Activated B cell treated with CpG ODN at 0.5 μM for 24 hours (primary cell): ENCODE measurements around the gene PROM1. TPM values are rescaled to one million over a fixed set of nuclear protein-coding genes. Genes with fewer than 3 reads are reported as not detected.

ENCODE experiments used
- ATAC-seq: fragments of 200-7000 bp; cut with Tn5 transposase; one replicate; pipeline ENCODE4 v1.10.0; 2021; ENCODE audit warnings: low read depth, mild to moderate bottlenecking, moderate library complexity
- CTCF ChIA-PET: fragments of 350-600 bp; sonication (Branson Sonifier 250); formaldehyde crosslinking; loops from one replicate; lab custom pipeline; 2021; ENCODE audit warnings: antibody characterized with exemption; lab: Charles Lee
- POLR2A ChIA-PET: fragments of 350-600 bp; sonication (Branson Sonifier 250); formaldehyde crosslinking; loops from one replicate; lab custom pipeline; 2021; ENCODE audit warnings: antibody characterized with exemption; lab: Charles Lee
- DNase-seq: peaks from one replicate; pipeline ENCODE4 v3.0.0; 2022
- H3K27ac Mint-ChIP-seq: one replicate; pipeline ENCODE4 v1.8.0; 2020; ENCODE audit warnings: mixed read lengths
- H3K27me3 Mint-ChIP-seq: one replicate; pipeline ENCODE4 v1.8.0; 2021; ENCODE audit warnings: mixed read lengths
- H3K36me3 Mint-ChIP-seq: one replicate; pipeline ENCODE4 v1.8.0; 2021; ENCODE audit warnings: low read depth, mixed read lengths
- H3K4me1 Mint-ChIP-seq: one replicate; pipeline ENCODE4 v1.8.0; 2021; ENCODE audit warnings: mixed read lengths
- H3K4me3 Mint-ChIP-seq: one replicate; pipeline ENCODE4 v1.8.0; 2020; ENCODE audit warnings: mild to moderate bottlenecking, mixed read lengths
- H3K9me3 Mint-ChIP-seq: one replicate; pipeline ENCODE4 v1.8.0; 2020; ENCODE audit warnings: mixed read lengths
- intact Hi-C: fragments of 100-400 bp; cut with micrococcal nuclease; formaldehyde crosslinking; loops from one replicate; pipeline ENCODE4 v1.15.1; 2024
- total RNA-seq: library from RNA; stranded (reverse); gene quantifications from 2 replicates; pipeline ENCODE4 v1.2.3, GENCODE V29; 2022
- TF ChIP-seq, protein P1 (sequence below): fragments of 200-600 bp; IDR thresholded peaks from one replicate; pipeline ENCODE4 v1.8.0; 2022; ENCODE audit warnings: antibody characterized with exemption, mild to moderate bottlenecking

PROM1 gene
- total RNA-seq, 1 donor from 2014 or later: not detected

DNA sequence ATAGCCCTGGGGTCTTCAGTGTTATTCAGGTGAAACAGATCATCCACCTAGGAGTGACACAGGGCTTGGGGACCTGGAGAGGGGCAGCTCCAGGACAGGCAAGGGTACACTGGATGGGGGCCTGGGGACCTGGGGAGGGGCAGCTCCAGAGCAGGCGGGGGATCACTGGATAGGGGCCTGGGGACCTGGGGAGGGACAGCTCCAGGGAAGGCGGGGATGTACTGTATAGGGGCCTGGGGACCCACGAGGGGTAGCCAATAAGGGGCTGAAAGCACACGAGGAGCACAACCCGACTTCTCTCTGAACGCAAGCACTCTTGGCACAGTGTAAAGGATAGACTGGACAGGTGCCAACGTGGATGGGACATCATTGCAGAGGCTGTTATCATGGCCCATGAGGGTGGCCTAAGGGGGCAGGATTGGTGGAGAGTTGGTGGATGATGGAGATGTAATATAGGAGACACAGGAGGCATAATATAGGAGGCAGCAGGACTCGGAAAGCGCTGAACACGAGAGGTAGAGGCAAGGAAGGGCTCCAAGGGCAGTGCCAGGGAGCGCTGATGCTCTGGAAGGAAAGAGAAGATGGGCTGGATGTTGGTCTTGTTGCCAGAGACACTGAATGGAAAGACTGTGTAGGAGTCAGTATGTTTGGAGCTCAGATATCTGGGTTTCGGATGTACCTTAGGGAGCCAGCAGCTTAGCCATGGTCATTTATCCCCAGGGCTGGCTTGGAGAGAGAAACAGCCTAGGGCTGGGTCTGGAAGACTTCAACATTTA, 82.9 kb downstream of the PROM1 start:
- DNase-seq (no peak), ATAC-seq (no peak)
- TF ChIP-seq, protein P1, sequence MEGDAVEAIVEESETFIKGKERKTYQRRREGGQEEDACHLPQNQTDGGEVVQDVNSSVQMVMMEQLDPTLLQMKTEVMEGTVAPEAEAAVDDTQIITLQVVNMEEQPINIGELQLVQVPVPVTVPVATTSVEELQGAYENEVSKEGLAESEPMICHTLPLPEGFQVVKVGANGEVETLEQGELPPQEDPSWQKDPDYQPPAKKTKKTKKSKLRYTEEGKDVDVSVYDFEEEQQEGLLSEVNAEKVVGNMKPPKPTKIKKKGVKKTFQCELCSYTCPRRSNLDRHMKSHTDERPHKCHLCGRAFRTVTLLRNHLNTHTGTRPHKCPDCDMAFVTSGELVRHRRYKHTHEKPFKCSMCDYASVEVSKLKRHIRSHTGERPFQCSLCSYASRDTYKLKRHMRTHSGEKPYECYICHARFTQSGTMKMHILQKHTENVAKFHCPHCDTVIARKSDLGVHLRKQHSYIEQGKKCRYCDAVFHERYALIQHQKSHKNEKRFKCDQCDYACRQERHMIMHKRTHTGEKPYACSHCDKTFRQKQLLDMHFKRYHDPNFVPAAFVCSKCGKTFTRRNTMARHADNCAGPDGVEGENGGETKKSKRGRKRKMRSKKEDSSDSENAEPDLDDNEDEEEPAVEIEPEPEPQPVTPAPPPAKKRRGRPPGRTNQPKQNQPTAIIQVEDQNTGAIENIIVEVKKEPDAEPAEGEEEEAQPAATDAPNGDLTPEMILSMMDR: no peak
- ChIA-PET POLR2A (no interaction called here), CTCF (interaction anchor here (0.6 to 6.4 kb wide), 10 partner anchors 8 to 272 kb away, joined by 3 to 53 read pairs (median 6); partner anchors contain the start of gene FGFBP2)
- intact Hi-C loops: loop anchor here (1.0 to 5.0 kb wide), 6 partner anchors 38 to 762 kb away; partner anchors contain the start of gene FGFBP2
- no peaks in the 10 kb centered on the region for H3K36me3 Mint-ChIP-seq
- no peaks in the 10 kb centered on the region for H3K27me3 Mint-ChIP-seq
- no peaks in the 10 kb centered on the region for H3K9me3 Mint-ChIP-seq
- H3K27ac Mint-ChIP-seq: no peak overlapping the region
- no peak overlapping the region for H3K4me3 Mint-ChIP-seq
- no peaks in the 10 kb centered on the region for H3K4me1 Mint-ChIP-seq

GRCh38 chr4:15996773-15997172, 87.0 kb downstream of the PROM1 start:
- TF ChIP-seq, protein P1: no peak
- H3K36me3 Mint-ChIP-seq: no peaks in the 10 kb centered on the region
- peaks cover 5% of the 10 kb centered on the region for H3K27me3 Mint-ChIP-seq
- POLR2A ChIA-PET: no interaction called here
- no peaks in the 10 kb centered on the region for H3K9me3 Mint-ChIP-seq
- H3K4me1 Mint-ChIP-seq: no peaks in the 10 kb centered on the region
- no peak overlapping the region for H3K4me3 Mint-ChIP-seq
- intact Hi-C loops: no loop called here
- H3K27ac Mint-ChIP-seq: no peak overlapping the region
- DNase-seq: no peak
- CTCF ChIA-PET: interaction anchor here (1.6 kb wide), 1 partner anchor 114 kb away, joined by 6 read pairs; no protein-coding TSS in a partner anchor
- ATAC-seq: no peak

DNA sequence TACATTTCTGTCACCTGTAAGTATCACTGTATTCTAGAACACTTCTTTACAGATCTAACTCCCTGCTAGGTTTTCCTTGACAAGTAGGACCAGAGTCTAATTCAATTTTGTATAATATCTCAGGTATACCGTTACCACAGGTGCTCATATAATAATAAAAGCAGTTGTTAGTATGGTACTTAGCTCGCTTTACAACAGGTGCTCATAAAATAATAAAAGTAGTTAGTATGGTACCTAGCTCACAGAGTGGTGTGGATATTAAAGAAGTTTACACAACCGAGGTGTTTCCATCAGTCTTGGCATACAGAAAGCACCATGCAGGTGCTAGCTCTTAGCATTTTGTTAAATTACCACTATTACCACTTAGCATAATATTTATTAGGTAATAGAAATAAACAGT, 88.0 kb downstream of the PROM1 start:
- Mint-ChIP-seq H3K4me1 (no peaks in the 10 kb centered on the region), H3K27me3 (peaks cover 5% of the 10 kb centered on the region), H3K9me3 (no peaks in the 10 kb centered on the region), H3K4me3 (no peak overlapping the region), H3K36me3 (no peaks in the 10 kb centered on the region), H3K27ac (no peak overlapping the region)
- intact Hi-C loops: no loop called here
- ChIA-PET CTCF (interaction anchor here (1.4 to 1.6 kb wide), 2 partner anchors 10 to 113 kb away, joined by 5 to 6 read pairs; no protein-coding TSS in a partner anchor), POLR2A (no interaction called here)
- no peak for ATAC-seq
- DNase-seq: no peak
- TF ChIP-seq, protein P1: no peak

DNA sequence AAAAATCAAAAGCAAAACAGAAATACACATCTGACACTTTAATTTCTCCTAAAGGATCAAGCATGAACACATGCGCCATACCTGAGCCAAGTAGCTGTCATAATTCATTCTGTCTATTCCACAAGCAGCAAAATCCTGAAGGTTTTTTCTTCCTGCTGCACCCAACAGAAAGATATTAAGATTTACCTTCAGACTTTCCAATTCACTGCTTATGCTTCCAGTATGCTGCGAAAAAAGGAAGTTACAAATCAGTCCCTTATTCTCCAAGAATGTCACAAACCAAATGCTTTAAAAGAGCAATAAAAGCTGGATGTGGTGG, 91.7 kb downstream of the PROM1 start:
- TF ChIP-seq, protein P1: no peak
- ChIA-PET CTCF (no interaction called here), POLR2A (no interaction called here)
- no peak for DNase-seq
- H3K27ac Mint-ChIP-seq: no peak overlapping the region
- H3K9me3 Mint-ChIP-seq: no peaks in the 10 kb centered on the region
- no peak overlapping the region for H3K4me3 Mint-ChIP-seq
- no peaks in the 10 kb centered on the region for H3K36me3 Mint-ChIP-seq
- H3K27me3 Mint-ChIP-seq: peaks cover 8% of the 10 kb centered on the region
- H3K4me1 Mint-ChIP-seq: no peaks in the 10 kb centered on the region
- intact Hi-C loops: no loop called here
- no peak for ATAC-seq

DNA sequence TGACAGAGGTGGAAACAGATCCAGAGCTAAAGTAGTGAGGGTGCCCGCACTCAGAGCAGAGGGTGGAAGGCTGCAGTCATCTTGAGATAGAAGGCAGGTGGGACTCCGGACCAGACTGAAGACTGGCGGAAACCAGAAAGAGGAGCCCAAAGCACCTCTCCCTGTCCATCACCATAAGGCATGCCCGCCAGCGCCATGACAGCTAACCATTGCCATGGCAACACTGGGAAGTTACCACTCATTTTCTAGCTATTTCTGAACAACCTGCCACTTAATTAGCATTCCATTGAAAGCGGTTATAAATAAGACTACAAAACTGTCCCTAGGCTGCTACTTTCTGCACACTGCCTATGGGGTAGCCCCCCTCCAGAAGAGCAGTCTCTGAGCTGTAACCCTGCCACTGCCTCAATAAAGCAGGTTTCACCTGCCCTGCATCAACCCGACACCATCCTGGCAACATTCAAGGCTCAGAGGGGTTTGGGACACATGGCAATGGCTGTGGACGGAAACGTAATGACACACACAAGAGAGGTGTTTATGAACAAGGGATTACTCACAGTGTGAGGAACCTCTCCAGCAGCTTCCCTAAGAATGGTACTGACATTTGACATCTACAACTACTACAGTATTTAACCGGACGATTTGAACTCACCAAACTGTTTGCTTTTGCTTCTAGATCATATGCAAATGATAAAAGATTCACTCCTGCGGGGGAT, 93.1 kb downstream of the PROM1 start:
- no peaks in the 10 kb centered on the region for H3K36me3 Mint-ChIP-seq
- H3K27ac Mint-ChIP-seq: no peak overlapping the region
- ChIA-PET CTCF (no interaction called here), POLR2A (no interaction called here)
- TF ChIP-seq, protein P1: no peak
- H3K4me1 Mint-ChIP-seq: no peaks in the 10 kb centered on the region
- no peak overlapping the region for H3K4me3 Mint-ChIP-seq
- peaks cover 8% of the 10 kb centered on the region for H3K27me3 Mint-ChIP-seq
- DNase-seq (no peak), ATAC-seq (no peak)
- intact Hi-C loops: no loop called here
- no peaks in the 10 kb centered on the region for H3K9me3 Mint-ChIP-seq
